Endodermal cell (in vitro differentiated cells): Measurements from ENCODE around the gene RAB39B. TPM values are rescaled to one million over a fixed set of nuclear protein-coding genes. Genes with fewer than 3 reads are reported as not detected.
"Not testable (repeated sequence)": the region's sequence is repeated elsewhere in the genome, so short reads cannot be mapped to it uniquely, and the experiment has no call there.

Experiments used
- DNase-seq: peaks from one replicate; pipeline ENCODE4 v3.0.0-alpha.2; 2017
- H3K27ac ChIP-seq: 2 replicates; pipeline ENCODE4 v1.5.1; 2013; ENCODE audit warnings: mild to moderate bottlenecking, low read depth, low read length, moderate library complexity
- H3K27me3 ChIP-seq: 2 replicates; pipeline ENCODE4 v1.6.1; 2013; ENCODE audit warnings: mild to moderate bottlenecking, low read length, moderate library complexity; ENCODE audit not compliant: insufficient read depth, control insufficient read depth, poor library complexity, severe bottlenecking
- H3K36me3 ChIP-seq: 2 replicates; pipeline ENCODE4 v1.7.0; 2013; ENCODE audit warnings: mild to moderate bottlenecking, low read length, moderate library complexity; ENCODE audit not compliant: control insufficient read depth, insufficient read depth
- H3K4me1 ChIP-seq: one replicate; pipeline ENCODE4 v1.7.0; 2013; ENCODE audit warnings: low read length; ENCODE audit not compliant: control insufficient read depth, insufficient read depth
- H3K4me3 ChIP-seq: 2 replicates; pipeline ENCODE4 v1.5.1; 2013; ENCODE audit warnings: mild to moderate bottlenecking, low read length, moderate library complexity
- H3K9ac ChIP-seq: 2 replicates; pipeline ENCODE4 v1.6.1; 2013; ENCODE audit warnings: mild to moderate bottlenecking, low read length, moderate library complexity; ENCODE audit not compliant: poor library complexity, severe bottlenecking; ENCODE audit errors: extremely low read depth
- H3K9me3 ChIP-seq: 2 replicates; pipeline ENCODE4 v1.6.1; 2013; ENCODE audit warnings: mild to moderate bottlenecking, low read length, moderate library complexity; ENCODE audit not compliant: control insufficient read depth
- H3K27ac Mint-ChIP-seq: 2 replicates; pipeline ENCODE4 v1.8.0; 2020; ENCODE audit warnings: mixed read lengths
- H3K27me3 Mint-ChIP-seq: 2 replicates; pipeline ENCODE4 v1.8.0; 2021; ENCODE audit warnings: mild to moderate bottlenecking, mixed read lengths; ENCODE audit not compliant: insufficient read depth
- H3K36me3 Mint-ChIP-seq: 2 replicates; pipeline ENCODE4 v1.8.0; 2020; ENCODE audit warnings: low read depth, mixed read lengths
- H3K4me1 Mint-ChIP-seq: 2 replicates; pipeline ENCODE4 v1.8.0; 2020; ENCODE audit warnings: mixed read lengths
- H3K4me3 Mint-ChIP-seq: 2 replicates; pipeline ENCODE4 v1.8.0; 2020; ENCODE audit warnings: mild to moderate bottlenecking, moderate library complexity, mixed read lengths
- H3K9me3 Mint-ChIP-seq: 2 replicates; pipeline ENCODE4 v1.8.0; 2020; ENCODE audit warnings: mild to moderate bottlenecking, mixed read lengths
- CTCF ChIP-seq: fragments of 200-600 bp; sonication (generic); conservative IDR thresholded peaks from 2 replicates; pipeline ENCODE4 v1.5.0; 2021; ENCODE audit warnings: antibody characterized with exemption, mild to moderate bottlenecking
- WGBS, 2 experiments: methylation state at CpG; one replicate each; pipeline versions ENCODE4 v1.1.5 to v1.1.7; 2013; ENCODE audit warnings: missing lambda C conversion rate in 2 of 2, mixed read lengths in 1 of 2; ENCODE audit not compliant: insufficient coverage in 1 of 2, insufficient read length in 1 of 2; 5-methylcytosine and 5-hydroxymethylcytosine counted together
- total RNA-seq, 2 donors: library from RNA; stranded (reverse); fragmentation: NEBNext Ultra II Directional in 1 of 2; extraction: Animal tissue kit (Norgen Biotek cat#: 25700) in 1 of 2; gene quantifications; 2 replicates in 1 of 2; 3 replicates in 1 of 2; pipeline ENCODE4 v1.2.1, GENCODE V29; 2021

RAB39B gene
- total RNA-seq, 2 donors from 2014 or later, result 3.7 to 5.1 TPM

- Histone ChIP-seq H3K4me1 (no peaks in the 10 kb centered on the region), H3K9ac (no peak overlapping the region), H3K27ac (no peak overlapping the region), H3K36me3 (no peaks in the 10 kb centered on the region), H3K9me3 (no peaks in the 10 kb centered on the region), H3K4me3 (no peak overlapping the region), H3K27me3 (no peaks in the 10 kb centered on the region)
- TF ChIP-seq CTCF, result no peak
- Mint-ChIP-seq H3K4me1 (no peaks in the 10 kb centered on the region), H3K36me3 (no peaks in the 10 kb centered on the region), H3K9me3 (peaks cover 46% of the 10 kb centered on the region), H3K27ac (no peak overlapping the region), H3K4me3 (no peak overlapping the region), H3K27me3 (no peaks in the 10 kb centered on the region)
- no peak for DNase-seq
- WGBS, 2 experiments, result 100% methylated on average over 1 of the region's 1 CpG; no CpG with 5 or more reads in 1 of the 2 experiments
These were observed 15.6 kb upstream of the RAB39B start for GRCh38 chrX:155279873-155280272.

DNA sequence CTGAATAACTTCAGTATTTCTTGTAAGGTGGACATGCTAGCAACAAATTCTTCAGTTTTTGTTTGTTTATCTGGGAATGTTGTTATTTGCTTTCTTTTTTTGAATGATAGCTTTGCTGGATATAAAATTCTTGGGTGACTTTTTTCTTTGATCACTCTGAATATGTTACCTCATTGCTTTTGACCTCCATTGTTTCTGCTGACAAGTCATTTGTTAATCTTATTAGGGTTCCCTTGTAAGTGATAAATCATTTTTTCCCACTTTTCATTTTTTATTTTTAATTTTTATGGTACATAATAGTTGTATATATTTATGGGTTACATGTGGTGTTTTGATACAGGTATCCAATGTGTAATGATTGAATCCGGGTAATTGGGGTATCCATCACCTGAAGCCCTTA is 6.7 kb upstream of the RAB39B start:
- no peak overlapping the region for H3K4me3 ChIP-seq
- 89% methylated on average over 1 of the region's 1 CpG; no CpG with 5 or more reads in 1 of the 2 experiments for WGBS, 2 experiments
- no peak for DNase-seq
- Mint-ChIP-seq H3K27ac (no peak overlapping the region), H3K9me3 (peaks cover 48% of the 10 kb centered on the region), H3K36me3 (no peaks in the 10 kb centered on the region), H3K4me3 (no peak overlapping the region), H3K27me3 (no peaks in the 10 kb centered on the region), H3K4me1 (no peaks in the 10 kb centered on the region)
- no peak overlapping the region for H3K9ac ChIP-seq
- no peak for TF ChIP-seq CTCF
- no peaks in the 10 kb centered on the region for H3K4me1 ChIP-seq
- no peak overlapping the region for H3K27ac ChIP-seq
- no peaks in the 10 kb centered on the region for H3K27me3 ChIP-seq
- no peaks in the 10 kb centered on the region for H3K36me3 ChIP-seq
- no peaks in the 10 kb centered on the region for H3K9me3 ChIP-seq

GRCh38 chrX:155267995-155268394 is 3.7 kb upstream of the RAB39B start:
- not testable (repeated sequence) for H3K36me3 Mint-ChIP-seq, H3K27me3 ChIP-seq, H3K27ac ChIP-seq, H3K9me3 ChIP-seq, H3K4me1 ChIP-seq, H3K4me1 Mint-ChIP-seq, H3K4me3 Mint-ChIP-seq, DNase-seq, H3K27me3 Mint-ChIP-seq, H3K36me3 ChIP-seq, H3K27ac Mint-ChIP-seq, H3K9ac ChIP-seq, H3K4me3 ChIP-seq
- H3K9me3 Mint-ChIP-seq, result peaks cover 44% of the 10 kb centered on the region
- whole genome bisulfite sequencing, 2 experiments, result no CpG with 5 or more reads among the region's 1 CpG

DNA sequence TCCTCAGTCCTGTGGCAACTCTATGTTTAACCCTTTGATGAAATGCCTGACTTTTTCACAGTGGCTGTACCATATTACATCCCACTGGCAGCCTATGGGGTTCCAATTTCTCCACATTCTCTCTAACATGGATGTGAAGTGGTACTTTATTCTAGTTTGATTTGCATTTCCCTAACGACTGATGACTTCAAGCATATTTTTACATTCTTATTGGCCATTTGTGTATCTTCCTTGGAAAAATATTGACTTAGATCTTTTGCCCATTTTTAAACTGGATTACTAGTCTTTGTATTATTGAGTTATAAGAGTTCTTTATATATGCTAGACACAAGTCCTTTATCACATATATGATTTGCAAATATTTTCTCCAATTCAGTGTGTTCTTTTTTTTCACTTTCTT is 2.1 kb upstream of the RAB39B start:
- Histone ChIP-seq H3K4me1 (no peaks in the 10 kb centered on the region), H3K27me3 (no peaks in the 10 kb centered on the region), H3K9me3 (no peaks in the 10 kb centered on the region), H3K27ac (no peak overlapping the region), H3K9ac (no peak overlapping the region), H3K4me3 (no peak overlapping the region), H3K36me3 (no peaks in the 10 kb centered on the region)
- Mint-ChIP-seq H3K36me3 (peaks cover under 1% of the 10 kb centered on the region), H3K27ac (no peak overlapping the region), H3K27me3 (no peaks in the 10 kb centered on the region), H3K4me3 (no peak overlapping the region), H3K9me3 (peaks cover 41% of the 10 kb centered on the region), H3K4me1 (no peaks in the 10 kb centered on the region)
- WGBS, 2 experiments, result 100% methylated on average over 1 of the region's 1 CpG; no CpG with 5 or more reads in 1 of the 2 experiments
- TF ChIP-seq CTCF, result no peak
- no peak for DNase-seq
